Neural crest cell (in vitro differentiated cells): Measurements from ENCODE around the gene CDKN1A. TPM values are rescaled to one million over a fixed set of nuclear protein-coding genes. Genes with fewer than 3 reads are reported as not detected.

Experiments
- DNase-seq: peaks from one replicate; pipeline ENCODE4 v3.0.0; 2021; ENCODE audit warnings: low read depth, mixed read lengths, low spot score
- H3K27ac Mint-ChIP-seq: one replicate; pipeline ENCODE4 v1.8.0; 2021; ENCODE audit warnings: mild to moderate bottlenecking, mixed read lengths; ENCODE audit not compliant: unreplicated experiment
- H3K27me3 Mint-ChIP-seq: 2 replicates; pipeline ENCODE4 v1.8.0; 2021; ENCODE audit warnings: low read depth, mild to moderate bottlenecking, mixed read lengths
- H3K36me3 Mint-ChIP-seq: 2 replicates; pipeline ENCODE4 v1.8.0; 2021; ENCODE audit warnings: low read depth, mild to moderate bottlenecking, mixed read lengths
- H3K4me1 Mint-ChIP-seq: 2 replicates; pipeline ENCODE4 v1.8.0; 2021; ENCODE audit warnings: mixed read lengths
- H3K4me3 Mint-ChIP-seq: one replicate; pipeline ENCODE4 v1.8.0; 2021; ENCODE audit warnings: mild to moderate bottlenecking, mixed read lengths
- H3K9me3 Mint-ChIP-seq: 2 replicates; pipeline ENCODE4 v1.8.0; 2021; ENCODE audit warnings: mixed read lengths
- total RNA-seq: library from RNA; stranded (reverse); gene quantifications from 2 replicates; pipeline ENCODE4 v1.2.1, GENCODE V29; 2021
- TF ChIP-seq, protein P1 (sequence below): fragments of 200-600 bp; sonication (generic); conservative IDR thresholded peaks from 2 replicates; pipeline ENCODE4 v1.5.0; 2021; ENCODE audit warnings: antibody characterized with exemption, mild to moderate bottlenecking

Gene CDKN1A
- total RNA-seq, 1 donor from 2014 or later = 12.5 TPM

DNA sequence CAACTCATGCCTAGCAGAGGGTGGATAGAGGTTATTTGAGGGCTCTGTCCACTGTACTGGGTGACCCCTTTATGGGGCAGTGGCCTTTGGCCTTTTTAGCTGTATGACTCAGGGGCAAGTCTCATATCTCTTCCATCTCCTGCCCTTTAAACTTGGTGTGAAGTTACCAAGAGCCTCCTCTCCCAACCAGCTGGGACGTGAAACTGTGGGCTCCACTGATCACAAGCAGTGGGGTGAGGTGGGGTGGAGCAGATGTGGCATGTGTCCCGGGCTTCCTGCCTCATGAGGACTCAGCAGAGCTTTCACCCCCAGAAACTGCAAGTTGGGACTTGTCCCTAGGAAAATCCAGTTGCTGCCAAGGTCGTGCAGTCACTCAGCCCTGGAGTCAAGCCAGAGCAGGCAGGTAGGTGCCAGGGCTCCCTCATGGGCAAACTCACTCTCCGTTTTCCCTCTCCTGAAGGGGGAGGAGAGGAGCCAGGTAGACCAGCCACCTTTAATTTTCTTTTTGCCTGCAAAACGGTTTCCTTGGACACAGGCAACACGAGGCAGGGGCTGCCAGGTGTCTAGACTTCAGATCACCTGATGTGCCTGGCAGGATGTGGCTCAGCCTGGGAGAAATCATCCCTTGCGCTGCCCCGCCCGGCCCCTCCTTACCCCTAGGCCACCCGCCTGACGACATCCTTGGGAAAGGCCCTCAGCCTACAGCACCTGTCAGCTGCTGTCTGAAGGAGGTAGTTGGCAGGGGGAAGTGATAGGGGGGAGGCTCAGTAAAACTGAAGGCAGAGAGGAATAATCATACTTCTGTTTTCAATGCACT, 4.0 kb downstream of the CDKN1A start:
- TF ChIP-seq, protein P1, sequence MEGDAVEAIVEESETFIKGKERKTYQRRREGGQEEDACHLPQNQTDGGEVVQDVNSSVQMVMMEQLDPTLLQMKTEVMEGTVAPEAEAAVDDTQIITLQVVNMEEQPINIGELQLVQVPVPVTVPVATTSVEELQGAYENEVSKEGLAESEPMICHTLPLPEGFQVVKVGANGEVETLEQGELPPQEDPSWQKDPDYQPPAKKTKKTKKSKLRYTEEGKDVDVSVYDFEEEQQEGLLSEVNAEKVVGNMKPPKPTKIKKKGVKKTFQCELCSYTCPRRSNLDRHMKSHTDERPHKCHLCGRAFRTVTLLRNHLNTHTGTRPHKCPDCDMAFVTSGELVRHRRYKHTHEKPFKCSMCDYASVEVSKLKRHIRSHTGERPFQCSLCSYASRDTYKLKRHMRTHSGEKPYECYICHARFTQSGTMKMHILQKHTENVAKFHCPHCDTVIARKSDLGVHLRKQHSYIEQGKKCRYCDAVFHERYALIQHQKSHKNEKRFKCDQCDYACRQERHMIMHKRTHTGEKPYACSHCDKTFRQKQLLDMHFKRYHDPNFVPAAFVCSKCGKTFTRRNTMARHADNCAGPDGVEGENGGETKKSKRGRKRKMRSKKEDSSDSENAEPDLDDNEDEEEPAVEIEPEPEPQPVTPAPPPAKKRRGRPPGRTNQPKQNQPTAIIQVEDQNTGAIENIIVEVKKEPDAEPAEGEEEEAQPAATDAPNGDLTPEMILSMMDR = no peak
- no peak for DNase-seq
- no peaks in the 10 kb centered on the region for H3K36me3 Mint-ChIP-seq
- H3K9me3 Mint-ChIP-seq = no peaks in the 10 kb centered on the region
- H3K4me1 Mint-ChIP-seq = peaks cover 21% of the 10 kb centered on the region
- H3K27ac Mint-ChIP-seq = no peak overlapping the region
- peak overlapping the region; percentile 56 for H3K4me3 Mint-ChIP-seq
- peaks cover 37% of the 10 kb centered on the region for H3K27me3 Mint-ChIP-seq

- TF ChIP-seq, protein P1 = no peak
- peaks cover 31% of the 10 kb centered on the region for H3K27me3 Mint-ChIP-seq
- H3K27ac Mint-ChIP-seq = no peak overlapping the region
- H3K4me3 Mint-ChIP-seq = no peak overlapping the region
- no peak for DNase-seq
- H3K9me3 Mint-ChIP-seq = no peaks in the 10 kb centered on the region
- H3K4me1 Mint-ChIP-seq = peaks cover 15% of the 10 kb centered on the region
- no peaks in the 10 kb centered on the region for H3K36me3 Mint-ChIP-seq
Measured at GRCh38 chr6:36683145-36683655, 4.7 kb downstream of the CDKN1A start.

- Mint-ChIP-seq H3K9me3 (no peaks in the 10 kb centered on the region), H3K27ac (no peak overlapping the region), H3K27me3 (peaks cover 28% of the 10 kb centered on the region), H3K4me1 (peaks cover 9% of the 10 kb centered on the region), H3K4me3 (no peak overlapping the region), H3K36me3 (no peaks in the 10 kb centered on the region)
- TF ChIP-seq, protein P1 = no peak
- DNase-seq = no peak
Measured at GRCh38 chr6:36683656-36684446, 5.3 kb downstream of the CDKN1A start.

- Mint-ChIP-seq H3K4me3 (no peak overlapping the region), H3K9me3 (no peaks in the 10 kb centered on the region), H3K36me3 (no peaks in the 10 kb centered on the region), H3K4me1 (peaks cover 5% of the 10 kb centered on the region), H3K27ac (no peak overlapping the region), H3K27me3 (peaks cover 23% of the 10 kb centered on the region)
- DNase-seq = no peak
- TF ChIP-seq, protein P1 = no peak
Measured at GRCh38 chr6:36684447-36684812, 5.9 kb downstream of the CDKN1A start.

DNA sequence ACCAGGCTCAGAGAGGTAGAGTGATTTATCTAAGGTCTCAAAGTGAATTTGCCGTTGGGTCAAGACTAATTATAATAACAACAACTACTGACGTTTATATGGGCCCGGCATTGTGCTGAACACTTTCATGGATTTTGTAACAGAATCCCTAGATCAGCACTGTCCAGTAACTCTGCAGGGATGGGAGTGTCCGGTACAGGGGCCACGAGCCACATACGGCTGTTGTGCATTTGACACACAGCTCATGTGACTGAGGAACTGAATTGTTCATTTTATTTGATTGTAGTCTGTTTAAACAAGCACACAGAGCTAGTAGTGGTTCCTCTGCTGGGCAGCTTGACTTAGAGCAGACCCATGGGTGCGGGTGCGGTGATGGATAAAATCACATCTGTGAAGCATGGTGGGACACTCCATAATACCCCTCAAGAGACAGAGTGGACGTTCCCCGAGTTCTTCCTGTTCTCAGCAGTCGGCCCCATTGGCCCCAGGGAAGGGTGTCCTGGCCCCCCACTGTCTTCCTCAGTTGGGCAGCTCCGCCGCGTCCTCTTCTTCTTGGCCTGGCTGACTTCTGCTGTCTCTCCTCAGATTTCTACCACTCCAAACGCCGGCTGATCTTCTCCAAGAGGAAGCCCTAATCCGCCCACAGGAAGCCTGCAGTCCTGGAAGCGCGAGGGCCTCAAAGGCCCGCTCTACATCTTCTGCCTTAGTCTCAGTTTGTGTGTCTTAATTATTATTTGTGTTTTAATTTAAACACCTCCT, 6.8 kb downstream of the CDKN1A start:
- Mint-ChIP-seq H3K9me3 (no peaks in the 10 kb centered on the region), H3K27ac (no peak overlapping the region), H3K36me3 (no peaks in the 10 kb centered on the region), H3K4me1 (peaks cover 5% of the 10 kb centered on the region), H3K4me3 (no peak overlapping the region), H3K27me3 (peaks cover 18% of the 10 kb centered on the region)
- no peak for DNase-seq
- TF ChIP-seq, protein P1 = no peak
